ENCODE results near the gene PLEKHG4.
A peak's percentile ranks its signal among the peaks of the same experiment; 100 is the strongest.

PLEKHG4 gene

GRCh38 chr16:67326115-67326471 is 46.8 kb downstream of the PLEKHG4 start:
- Histone ChIP-seq H3K4me3 (replicated peaks; ENCODE audit: insufficient read depth, low read length) (no peak overlapping the region), H3K27ac (replicated peaks) (no peak overlapping the region), H3K27me3 (ENCODE audit: insufficient read depth, poor library complexity, severe bottlenecking) (peaks cover 24% of the 10 kb centered on the region)
- no peak for DNase-seq (ENCODE audit: low read depth in 1 of 2, low spot score in 1 of 2)
- no peak for TF ChIP-seq GABPA (IDR thresholded peaks at IDR 0.05; ENCODE audit: low read depth)
- TF ChIP-seq POLR2AphosphoS5 (IDR thresholded peaks at IDR 0.05; ENCODE audit: low read depth), result no peak
- no peak for TF ChIP-seq CTCF (IDR thresholded peaks at IDR 0.05; ENCODE audit: insufficient read depth, low read length)
- TF ChIP-seq SPI1 (IDR thresholded peaks at IDR 0.05; ENCODE audit: borderline replicate concordance, low read depth), result no peak
- no peak for TF ChIP-seq REST (IDR thresholded peaks at IDR 0.05; ENCODE audit: insufficient replicate concordance, low read depth)

GRCh38 chr16:67326472-67327309 is 47.4 kb downstream of the PLEKHG4 start, which contains the start of the genes KCTD19 and LRRC36:
KCTD19 (minus strand) TSS chr16:67326741; CDS start chr16:67326707, 34 bp downstream.
LRRC36 (plus strand) TSS chr16:67326815; CDS start chr16:67326863, 48 bp downstream.
- Histone ChIP-seq H3K4me3 (replicated peaks; ENCODE audit: insufficient read depth, low read length) (0 out of 2 replicates have a peak within 1 kb of the TSS, but pooled peaks have one; percentile 4), H3K27ac (replicated peaks) (no peak within 1 kb of the TSS), H3K27me3 (ENCODE audit: insufficient read depth, poor library complexity, severe bottlenecking) (peaks cover 23% of the 10 kb centered on the region)
- TF ChIP-seq SPI1 (IDR thresholded peaks at IDR 0.05; ENCODE audit: borderline replicate concordance, low read depth) (no peak), CTCF (IDR thresholded peaks at IDR 0.05; ENCODE audit: insufficient read depth, low read length) (no peak), REST (IDR thresholded peaks at IDR 0.05; ENCODE audit: insufficient replicate concordance, low read depth) (no peak), GABPA (IDR thresholded peaks at IDR 0.05; ENCODE audit: low read depth) (no peak), POLR2AphosphoS5 (IDR thresholded peaks at IDR 0.05; ENCODE audit: low read depth) (no peak)
- DNase-seq (ENCODE audit: low read depth in 1 of 2, low spot score in 1 of 2), result peak in 1 of 2 experiments; percentile 34

- DNase-seq (ENCODE audit: low read depth in 1 of 2, low spot score in 1 of 2), result no peak
- no peak overlapping the region for H3K4me3 ChIP-seq (replicated peaks; ENCODE audit: insufficient read depth, low read length)
- TF ChIP-seq SPI1 (IDR thresholded peaks at IDR 0.05; ENCODE audit: borderline replicate concordance, low read depth), result no peak
- no peak for TF ChIP-seq GABPA (IDR thresholded peaks at IDR 0.05; ENCODE audit: low read depth)
- TF ChIP-seq POLR2AphosphoS5 (IDR thresholded peaks at IDR 0.05; ENCODE audit: low read depth), result no peak
- TF ChIP-seq CTCF (IDR thresholded peaks at IDR 0.05; ENCODE audit: insufficient read depth, low read length), result no peak
- TF ChIP-seq REST (IDR thresholded peaks at IDR 0.05; ENCODE audit: insufficient replicate concordance, low read depth), result no peak
These were observed 48.4 kb downstream of the PLEKHG4 start for GRCh38 chr16:67327743-67328142.

More at GRCh38 chr16:67327743-67328142, 48.4 kb downstream of the PLEKHG4 start:
- no peak overlapping the region for H3K27ac ChIP-seq (replicated peaks)
- peaks cover 23% of the 10 kb centered on the region for H3K27me3 ChIP-seq (ENCODE audit: insufficient read depth, poor library complexity, severe bottlenecking)
